K562 (cell line): ENCODE data around the gene RAPGEF5. TPM values are rescaled to one million over a fixed set of nuclear protein-coding genes. Genes with fewer than 3 reads are reported as not detected.

Experiments used
- ATAC-seq: fragments of 200-7000 bp; cut with Tn5 transposase; 3 replicates; pipeline ENCODE4 v1.9.1; 2020; ENCODE audit warnings: moderate library complexity
- BruUV-seq: library from RNA; stranded (reverse); fragments of 400-500 nt; replicated peaks from 2 replicates; lab custom pipeline; 2021; lab: Mats Ljungman, UMichigan
- CTCF ChIA-PET: fragments of 300-600 bp; formaldehyde crosslinking; extraction: SDS; loops from one replicate; lab custom pipeline; 2021; ENCODE audit warnings: low intra/inter-chr PET ratio; lab: Yijun Ruan, JAX
- POLR2A ChIA-PET: fragments of 300-600, 350-650 bp; sonication (Branson Sonifier 250); formaldehyde crosslinking; extraction: SDS; loops from one replicate; lab custom pipeline; 2021; ENCODE audit warnings: antibody characterized with exemption, inconsistent platforms; lab: Yijun Ruan, JAX
- DNase-seq, 4 experiments: peaks; one replicate each; pipeline versions ENCODE4 v3.0.0 to v3.0.0-alpha.2; 2011 to 2018; ENCODE audit warnings: low spot score in 3 of 4, mixed read lengths in 3 of 4; ENCODE audit errors: extremely low read depth in 1 of 4
- FAIRE-seq: peaks from 2 replicates; lab custom pipeline; 2011; peaks lifted over from hg19 to GRCh38; lab: Jason Lieb, UNC
- H2AFZ ChIP-seq: 2 replicates; pipeline ENCODE4 v1.6.0; 2011; ENCODE audit warnings: low read depth, low read length, control low read depth, inconsistent platforms
- H3K27ac ChIP-seq: fragments of 200-600 bp; 3 replicates; pipeline ENCODE4 v1.8.0; 2011; ENCODE audit warnings: low read depth, mild to moderate bottlenecking, control low read depth, inconsistent platforms, low read length, moderate library complexity, mixed read lengths; ENCODE audit errors: extremely low read depth
- H3K27me3 ChIP-seq, 2 experiments: fragments of 300-600 bp in 1 of 2; 2 replicates in 1 of 2; 3 replicates in 1 of 2; pipeline versions ENCODE4 v1.6.0 to v1.8.0; 2011; ENCODE audit warnings: inconsistent platforms in 2 of 2, low read length in 2 of 2, mild to moderate bottlenecking in 1 of 2, mixed read lengths in 1 of 2, moderate library complexity in 1 of 2; ENCODE audit not compliant: control insufficient read depth in 2 of 2, insufficient read depth in 2 of 2
- H3K36me3 ChIP-seq: fragments of 300-600 bp; 3 replicates; pipeline ENCODE4 v1.8.0; 2011; ENCODE audit warnings: mild to moderate bottlenecking, low read length, inconsistent platforms; ENCODE audit not compliant: control insufficient read depth, insufficient read depth
- H3K4me1 ChIP-seq, 2 experiments: fragments of 200-600 bp in 1 of 2; replicated peaks in 1 of 2; 2 replicates in 1 of 2; 3 replicates in 1 of 2; pipeline versions ENCODE4 v1.5.1 to v1.8.0; 2011; ENCODE audit warnings: inconsistent platforms in 2 of 2, low read length in 2 of 2, mild to moderate bottlenecking in 1 of 2, mixed read lengths in 1 of 2, moderate library complexity in 1 of 2; ENCODE audit not compliant: control insufficient read depth in 2 of 2, insufficient read depth in 2 of 2
- H3K4me2 ChIP-seq: 2 replicates; pipeline ENCODE4 v1.6.1; 2011; ENCODE audit warnings: low read length, control low read depth, inconsistent platforms, mixed read lengths; ENCODE audit not compliant: insufficient read depth
- H3K4me3 ChIP-seq: fragments of 200-600 bp; sonication (generic), shearing (Covaris generic); 2 replicates; pipeline ENCODE4 v1.5.1; 2016; ENCODE audit warnings: control low read depth, inconsistent platforms
- H3K79me2 ChIP-seq: fragments of 200-600 bp; 3 replicates; pipeline ENCODE4 v1.8.0; 2011; ENCODE audit warnings: low read length, inconsistent platforms; ENCODE audit not compliant: control insufficient read depth, insufficient read depth
- H3K9ac ChIP-seq, 2 experiments: 2 replicates each; pipeline versions ENCODE4 v1.6.0 to v1.6.1; 2011; ENCODE audit warnings: low read depth in 2 of 2, low read length in 2 of 2, control low read depth in 1 of 2, inconsistent platforms in 1 of 2, mild to moderate bottlenecking in 1 of 2, mixed read lengths in 1 of 2; ENCODE audit not compliant: insufficient read depth in 1 of 2
- H3K9me1 ChIP-seq: one replicate; pipeline ENCODE4 v1.6.0; 2011; ENCODE audit warnings: inconsistent platforms, mild to moderate bottlenecking, low read length, moderate library complexity; ENCODE audit not compliant: control insufficient read depth, insufficient read depth
- H3K9me3 ChIP-seq: replicated peaks from 2 replicates; pipeline ENCODE4 v1.5.1; 2011; ENCODE audit warnings: low read depth, low read length, inconsistent platforms; ENCODE audit not compliant: control insufficient read depth, insufficient read depth
- H4K20me1 ChIP-seq: replicated peaks from 2 replicates; pipeline ENCODE4 v1.6.1; 2011; ENCODE audit warnings: low read length, inconsistent platforms, mixed read lengths; ENCODE audit not compliant: control insufficient read depth, insufficient read depth
- ETS1 ChIP-seq: conservative IDR thresholded peaks from 2 replicates; pipeline ENCODE4 v1.6.1; 2011; ENCODE audit warnings: low read depth, mild to moderate bottlenecking, low read length; ENCODE audit not compliant: control insufficient read depth
- FOXK1 ChIP-seq: sonication (generic); formaldehyde crosslinking; IDR thresholded peaks from 2 replicates; pipeline ENCODE4 v1.8.0; 2022; ENCODE audit warnings: missing genetic modification reagents, mild to moderate bottlenecking, borderline replicate concordance
- HDAC3 ChIP-seq: fragments of 450-650 bp; IDR thresholded peaks from 2 replicates; pipeline ENCODE4 v1.6.1; 2018; ENCODE audit warnings: borderline replicate concordance, mild to moderate bottlenecking, moderate library complexity; ENCODE audit not compliant: partially characterized antibody
- HDGF ChIP-seq: fragments of 450-650 bp; IDR thresholded peaks from 2 replicates; pipeline ENCODE4 v1.6.1; 2016
- NFRKB ChIP-seq: fragments of 450-650 bp; IDR thresholded peaks from 2 replicates; pipeline ENCODE4 v1.6.1; 2016; ENCODE audit warnings: low read depth
- PCBP2 ChIP-seq: fragments of 200-400 bp; formaldehyde crosslinking; IDR thresholded peaks from 2 replicates; pipeline ENCODE4 v1.6.1; 2018; ENCODE audit warnings: low read length, low read depth, mild to moderate bottlenecking, moderate library complexity; ENCODE audit not compliant: poor library complexity, severe bottlenecking
- PRPF4 ChIP-seq: fragments of 200-400 bp; formaldehyde crosslinking; IDR thresholded peaks from one replicate; pipeline ENCODE4 v1.6.1; 2017; ENCODE audit warnings: low read length, low read depth, mild to moderate bottlenecking; ENCODE audit not compliant: insufficient read depth, poor library complexity, severe bottlenecking
- RB1 ChIP-seq: fragments of 450-650 bp; IDR thresholded peaks from 2 replicates; pipeline ENCODE4 v1.6.1; 2017; ENCODE audit warnings: low read depth, mild to moderate bottlenecking
- ZNF311 ChIP-seq: fragments of 250-450 bp; sonication (Bioruptor Pico); IDR thresholded peaks from 2 replicates; pipeline ENCODE4 v1.4.0; 2020; ENCODE audit warnings: mild to moderate bottlenecking, moderate library complexity
- WGBS: fragments of 100-300 bp; shearing (Covaris generic); methylation state at CpG from one replicate; pipeline ENCODE4 v1.1.6; 2016; ENCODE audit warnings: low coverage, mixed read lengths; ENCODE audit not compliant: insufficient coverage; ENCODE audit errors: missing lambda C conversion rate; 5-methylcytosine and 5-hydroxymethylcytosine counted together
- in situ Hi-C: fragments of 300-500 bp; cut with MboI; formaldehyde crosslinking; loops from 4 replicates; pipeline ENCODE4 v1.15.0; 2018; ENCODE audit warnings: inconsistent platforms, mixed read lengths
- intact Hi-C: fragments of 100-400 bp; cut with micrococcal nuclease; formaldehyde crosslinking; loops from 2 replicates; pipeline ENCODE4 v1.14.2; 2022
- polyA plus RNA-seq, 8 experiments: library from polyadenylated mRNA; depleted of rRNA in 4 of 8; stranded (reverse) in 5 of 8; unstranded in 3 of 8; fragments of >200 nt; fragmentation: Nextera tagmentation in 2 of 8; fragmentation: Illumina TruSeq in 1 of 8; extraction: Ambion mirVana in 2 of 8; extraction: Trizol in 1 of 8; gene quantifications; 2 replicates each; pipeline versions ENCODE4 v1.2.1 to v1.2.3, GENCODE V29; 2011 to 2014; ENCODE audit warnings: inconsistent platforms in 1 of 8, missing spikeins in 1 of 8
- total RNA-seq, 7 experiments: library from RNA; depleted of rRNA in 6 of 7; stranded (reverse); fragments of >200 nt in 6 of 7; fragmentation: Illumina TruSeq in 2 of 7; extraction: Trizol in 2 of 7; gene quantifications; 2 replicates each; pipeline versions ENCODE4 v1.2.1 to v1.2.3, GENCODE V29; 2011 to 2021; ENCODE audit warnings: low replicate concordance in 1 of 7

RAPGEF5 gene
- total and polyA plus RNA-seq, 9 of the 15 experiments (the other 6 are each of a cell fraction or from before 2014, with no cell fraction given), result 0.39 to 2.0 (median 1.1) TPM

- Histone ChIP-seq H4K20me1 (no peaks in the 10 kb centered on the region), H3K27ac (no peak overlapping the region), H3K9ac (no peak overlapping the region), H3K4me2 (no peak overlapping the region), H3K36me3 (no peaks in the 10 kb centered on the region), H3K27me3 (peaks cover 0 to 5% of the 10 kb centered on the region in 2 experiments; a peak in 1 of 5 replicates), H2AFZ (no peak overlapping the region), H3K9me1 (no peaks in the 10 kb centered on the region), H3K4me1 (no peaks in the 10 kb centered on the region), H3K4me3 (no peak overlapping the region), H3K9me3 (no peaks in the 10 kb centered on the region), H3K79me2 (no peaks in the 10 kb centered on the region)
- TF ChIP-seq ZNF311 (no peak), NFRKB (no peak), ETS1 (no peak), FOXK1 (CRISPR knock-in tag) (no peak), HDGF (no peak), PCBP2 (no peak), RB1 (no peak), HDAC3 (no peak), PRPF4 (no peak)
- CTCF ChIA-PET, result no interaction called here
- DNase-seq (no peak), FAIRE-seq (no peak), ATAC-seq (no peak)
- intact Hi-C loops, result no loop called here
- POLR2A ChIA-PET, result no interaction called here
- in situ Hi-C loops, result no loop called here
- no TSS peak for BruUV-seq
- WGBS, result 52% methylated on average over 8 of the region's 8 CpGs
Observed at GRCh38 chr7:22190736-22191135, 166.2 kb downstream of the RAPGEF5 start.
